GM19455 (cell line): ENCODE measurements around the gene DYNC2LI1.

ENCODE experiments used
- ATAC-seq: cut with Tn5 transposase; IDR thresholded peaks from one replicate; pipeline ENCODE4 v1.9.1; 2021; ENCODE audit not compliant: unreplicated experiment

The DYNC2LI1 gene

GRCh38 chr2:43812947-43813346, 39.1 kb downstream of the DYNC2LI1 start:
- no peak for ATAC-seq

- no peak for ATAC-seq
Measured at GRCh38 chr2:43814711-43815110, 40.9 kb downstream of the DYNC2LI1 start.

- ATAC-seq, result no peak
Measured at GRCh38 chr2:43818761-43819160, 44.9 kb downstream of the DYNC2LI1 start.

- no peak for ATAC-seq
Measured at GRCh38 chr2:43819491-43820163, 45.8 kb downstream of the DYNC2LI1 start.

- ATAC-seq, result no peak
Measured at GRCh38 chr2:43822839-43823238, 49.0 kb downstream of the DYNC2LI1 start.

- ATAC-seq, result no peak
Measured at GRCh38 chr2:43823751-43824150, 49.9 kb downstream of the DYNC2LI1 start.

- no peak for ATAC-seq
Measured at GRCh38 chr2:43824512-43824911, 50.7 kb downstream of the DYNC2LI1 start.

- ATAC-seq, result no peak
Measured at GRCh38 chr2:43824951-43825493, 51.2 kb downstream of the DYNC2LI1 start.

GRCh38 chr2:43825841-43826240, 52.0 kb downstream of the DYNC2LI1 start:
- no peak for ATAC-seq

- ATAC-seq, result no peak
Measured at GRCh38 chr2:43826305-43827250, 52.7 kb downstream of the DYNC2LI1 start.

GRCh38 chr2:43831543-43832294, 57.9 kb downstream of the DYNC2LI1 start:
- no peak for ATAC-seq

- ATAC-seq, result no peak
Measured at GRCh38 chr2:43832457-43832856, 58.6 kb downstream of the DYNC2LI1 start.

GRCh38 chr2:43837033-43837432, 63.2 kb downstream of the DYNC2LI1 start:
- ATAC-seq, result no peak

GRCh38 chr2:43837831-43838559, 64.2 kb downstream of the DYNC2LI1 start:
- no peak for ATAC-seq

GRCh38 chr2:43838560-43839267, 64.9 kb downstream of the DYNC2LI1 start, which contains the start of the genes ABCG5 and ABCG8:
Gene ABCG5 (minus strand): TSS chr2:43838839. CDS start chr2:43838679, 160 bp downstream.
Gene ABCG8 (plus strand): TSS chr2:43838971. CDS start chr2:43839054, 83 bp downstream.
- no peak for ATAC-seq

GRCh38 chr2:43839776-43840564, 66.1 kb downstream of the DYNC2LI1 start:
- ATAC-seq, result no peak

- ATAC-seq, result no peak
Measured at GRCh38 chr2:43840965-43841364, 67.1 kb downstream of the DYNC2LI1 start.

- no peak for ATAC-seq
Measured at GRCh38 chr2:43841949-43842865, 68.4 kb downstream of the DYNC2LI1 start.
